ENCODE measurements around the gene MAP2K2.

DNA sequence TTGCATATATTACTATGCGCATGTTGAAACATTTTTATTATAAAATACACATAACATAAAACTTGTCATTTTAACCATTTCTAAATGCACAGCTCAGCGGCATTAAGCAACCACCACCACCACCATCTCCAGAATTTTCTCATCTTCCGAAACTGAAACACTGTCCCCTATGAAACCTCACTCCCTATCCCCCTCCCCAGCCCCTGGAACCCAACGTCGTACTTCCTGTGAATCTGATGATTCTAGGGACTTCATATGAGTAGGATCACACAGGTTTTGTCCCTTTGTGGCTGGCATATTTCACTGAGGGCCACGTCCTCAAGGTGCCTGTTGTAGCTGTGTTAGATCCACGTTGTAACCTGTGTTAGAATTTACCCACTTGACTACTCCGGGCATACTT, 716 bp upstream of the MAP2K2 start:
- TF ChIP-seq CTCF (conservative IDR thresholded peaks at IDR 0.05 in 1 of 2, IDR thresholded peaks at IDR 0.05 in 1 of 2; ENCODE audit: extremely low read depth in 1 of 2, insufficient read depth in 1 of 2, low read depth in 1 of 2, low read length in 2 of 2) (no peak), EZH2 (IDR thresholded peaks at IDR 0.05; ENCODE audit: borderline replicate concordance, low read length) (no peak)
